Testis (tissue), 2 donors: ENCODE results near the gene RNF220.

ENCODE experiments used
- POLR2A ChIP-seq: fragments of 450-650 bp; IDR thresholded peaks from one replicate; pipeline ENCODE4 v1.6.1; 2017; ENCODE audit warnings: antibody characterized with exemption, mild to moderate bottlenecking, moderate library complexity
- TF ChIP-seq, protein P1 (sequence below), 3 experiments: fragments of 450-650 bp in 2 of 3; fragments of 200-600 bp in 1 of 3; sonication (generic) in 1 of 3; IDR thresholded peaks; one replicate each; pipeline ENCODE4 v1.5.1; 2016 to 2019; ENCODE audit warnings: antibody characterized with exemption in 3 of 3, mild to moderate bottlenecking in 2 of 3, moderate library complexity in 1 of 3

DNA sequence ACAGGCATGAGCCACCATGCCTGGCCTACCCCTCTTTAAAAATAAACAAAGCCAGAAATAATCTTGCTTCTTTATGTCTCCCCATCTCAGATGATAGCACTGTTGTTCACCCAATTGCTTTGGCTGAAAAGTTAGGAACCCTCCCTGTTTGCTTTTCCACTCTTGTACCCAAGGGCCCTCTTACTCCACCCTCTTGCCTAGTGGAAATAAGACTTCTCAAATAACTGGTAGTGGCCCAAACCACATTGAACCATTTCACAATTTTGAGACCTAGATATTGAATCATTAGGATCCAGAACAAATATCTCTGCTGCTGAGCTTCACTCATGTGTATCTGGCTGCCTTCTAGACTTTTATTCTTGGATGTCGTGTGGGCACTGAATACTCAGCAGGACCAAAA, 37.7 kb downstream of the RNF220 start:
- TF ChIP-seq, protein P1, sequence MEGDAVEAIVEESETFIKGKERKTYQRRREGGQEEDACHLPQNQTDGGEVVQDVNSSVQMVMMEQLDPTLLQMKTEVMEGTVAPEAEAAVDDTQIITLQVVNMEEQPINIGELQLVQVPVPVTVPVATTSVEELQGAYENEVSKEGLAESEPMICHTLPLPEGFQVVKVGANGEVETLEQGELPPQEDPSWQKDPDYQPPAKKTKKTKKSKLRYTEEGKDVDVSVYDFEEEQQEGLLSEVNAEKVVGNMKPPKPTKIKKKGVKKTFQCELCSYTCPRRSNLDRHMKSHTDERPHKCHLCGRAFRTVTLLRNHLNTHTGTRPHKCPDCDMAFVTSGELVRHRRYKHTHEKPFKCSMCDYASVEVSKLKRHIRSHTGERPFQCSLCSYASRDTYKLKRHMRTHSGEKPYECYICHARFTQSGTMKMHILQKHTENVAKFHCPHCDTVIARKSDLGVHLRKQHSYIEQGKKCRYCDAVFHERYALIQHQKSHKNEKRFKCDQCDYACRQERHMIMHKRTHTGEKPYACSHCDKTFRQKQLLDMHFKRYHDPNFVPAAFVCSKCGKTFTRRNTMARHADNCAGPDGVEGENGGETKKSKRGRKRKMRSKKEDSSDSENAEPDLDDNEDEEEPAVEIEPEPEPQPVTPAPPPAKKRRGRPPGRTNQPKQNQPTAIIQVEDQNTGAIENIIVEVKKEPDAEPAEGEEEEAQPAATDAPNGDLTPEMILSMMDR (IDR thresholded peaks at IDR 0.05), result no peak
- TF ChIP-seq POLR2A, result no peak
